ENCODE results near the gene SSH2.

Gene SSH2

GRCh38 chr17:29649359-29649758, 280.7 kb downstream of the SSH2 start:
- no peak for TF ChIP-seq CTCF (IDR thresholded peaks at IDR 0.05; ENCODE audit: low read depth, low read length)
- peaks cover 13% of the 10 kb centered on the region for H3K4me1 ChIP-seq
- no peaks in the 10 kb centered on the region for H3K9me3 ChIP-seq
- 0 out of 2 replicates have a peak, but pooled peaks cover 4% of the 10 kb centered on the region for H3K36me3 ChIP-seq
- DNase-seq = no peak
- H3K4me3 ChIP-seq (ENCODE audit: low read depth, low read length) = no peak overlapping the region
- no peaks in the 10 kb centered on the region for H3K27me3 ChIP-seq

DNA sequence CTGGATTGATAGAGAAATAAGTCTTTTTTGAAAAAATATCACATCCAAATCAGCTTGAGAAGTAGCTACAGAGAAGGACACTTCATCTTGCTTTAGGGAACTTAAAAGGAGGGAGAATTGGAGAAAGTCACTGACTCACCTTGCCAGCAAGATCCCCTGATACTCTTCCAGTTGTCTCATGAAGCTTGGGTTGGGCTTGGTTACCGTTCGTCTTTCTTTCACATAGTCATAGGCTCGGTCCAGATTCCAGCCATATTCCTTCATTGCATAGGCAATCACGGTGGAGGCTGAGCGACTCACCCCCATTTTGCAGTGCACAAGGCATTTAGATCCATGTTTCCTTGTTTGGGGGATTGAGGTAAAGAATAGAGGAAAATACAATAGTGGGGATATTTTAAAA, 282.0 kb downstream of the SSH2 start:
- Histone ChIP-seq H3K4me1 (peaks cover 22% of the 10 kb centered on the region), H3K4me3 (ENCODE audit: low read depth, low read length) (no peak overlapping the region), H3K27me3 (no peaks in the 10 kb centered on the region), H3K9me3 (no peaks in the 10 kb centered on the region), H3K36me3 (0 out of 2 replicates have a peak, but pooled peaks cover 4% of the 10 kb centered on the region)
- no peak for DNase-seq
- TF ChIP-seq CTCF (IDR thresholded peaks at IDR 0.05; ENCODE audit: low read depth, low read length) = no peak

DNA sequence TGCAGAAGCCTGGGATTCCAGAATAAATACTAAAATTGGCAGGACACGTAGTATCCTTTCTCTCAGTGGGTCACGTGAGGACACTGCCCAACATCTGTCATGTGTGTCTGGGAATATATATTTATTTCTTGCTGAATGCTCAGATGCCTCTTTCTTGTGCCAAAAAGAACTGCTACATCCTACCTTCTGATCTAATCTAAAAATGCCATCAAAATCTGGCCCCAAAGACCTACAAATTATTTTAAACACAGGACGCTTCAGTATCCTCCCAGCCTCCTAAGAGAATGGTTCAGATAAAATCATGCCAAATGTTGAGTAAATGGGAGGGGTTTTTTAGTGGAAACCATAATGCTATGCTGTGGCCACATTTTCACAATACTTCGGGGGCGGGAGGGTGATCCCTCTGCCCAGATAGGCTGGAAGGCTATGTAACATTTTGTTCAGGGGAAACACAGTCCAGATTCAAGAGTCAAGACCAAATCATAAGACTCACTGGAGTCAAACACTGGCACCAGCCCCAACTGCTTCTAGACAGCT, 284.4 kb downstream of the SSH2 start:
- no peak overlapping the region for H3K4me3 ChIP-seq (ENCODE audit: low read depth, low read length)
- no peaks in the 10 kb centered on the region for H3K27me3 ChIP-seq
- 0 out of 2 replicates have a peak, but pooled peaks cover 4% of the 10 kb centered on the region for H3K36me3 ChIP-seq
- no peak for TF ChIP-seq CTCF (IDR thresholded peaks at IDR 0.05; ENCODE audit: low read depth, low read length)
- H3K9me3 ChIP-seq = no peaks in the 10 kb centered on the region
- peak; percentile 35 for DNase-seq
- peaks cover 28% of the 10 kb centered on the region for H3K4me1 ChIP-seq

- peaks cover 28% of the 10 kb centered on the region for H3K4me1 ChIP-seq
- 0 out of 2 replicates have a peak, but pooled peaks cover 4% of the 10 kb centered on the region for H3K36me3 ChIP-seq
- no peaks in the 10 kb centered on the region for H3K27me3 ChIP-seq
- DNase-seq = peak; percentile 17
- H3K9me3 ChIP-seq = no peaks in the 10 kb centered on the region
- no peak overlapping the region for H3K4me3 ChIP-seq (ENCODE audit: low read depth, low read length)
- no peak for TF ChIP-seq CTCF (IDR thresholded peaks at IDR 0.05; ENCODE audit: low read depth, low read length)
Observed at GRCh38 chr17:29643817-29644160, 286.2 kb downstream of the SSH2 start.

GRCh38 chr17:29642171-29642611, 287.8 kb downstream of the SSH2 start:
- DNase-seq = peak; percentile 49
- Histone ChIP-seq H3K4me1 (peaks cover 28% of the 10 kb centered on the region), H3K4me3 (ENCODE audit: low read depth, low read length) (no peak overlapping the region)

More at GRCh38 chr17:29642171-29642611, 287.8 kb downstream of the SSH2 start:
- TF ChIP-seq CTCF (IDR thresholded peaks at IDR 0.05; ENCODE audit: low read depth, low read length) = no peak
- H3K36me3 ChIP-seq = no peaks in the 10 kb centered on the region
- no peaks in the 10 kb centered on the region for H3K9me3 ChIP-seq
- H3K27me3 ChIP-seq = no peaks in the 10 kb centered on the region

Measured in BE2C (cell line).